Liver (tissue), 9 donors: ENCODE results near the gene GTF2E1. TPM values are rescaled to one million over a fixed set of nuclear protein-coding genes. Genes with fewer than 3 reads are reported as not detected.
A peak's percentile ranks its signal among the peaks of the same experiment; 100 is the strongest.
"Not testable (repeated sequence)": the region's sequence is repeated elsewhere in the genome, so short reads cannot be mapped to it uniquely, and the experiment has no call there.

ENCODE experiments used
- DNase-seq: peaks from one replicate; pipeline ENCODE4 v3.0.0-alpha.2; 2017; ENCODE audit warnings: low spot score
- H3K27ac ChIP-seq, 2 donors: one replicate each; pipeline ENCODE4 v1.7.0; 2013; ENCODE audit warnings: inconsistent platforms in 2 of 2, low read length in 2 of 2, control low read depth in 1 of 2, low read depth in 1 of 2, mild to moderate bottlenecking in 1 of 2
- H3K27me3 ChIP-seq, 4 donors: one replicate each; pipeline versions ENCODE4 v1.6.1 to v1.7.0; 2013; ENCODE audit warnings: low read length in 3 of 4, inconsistent platforms in 1 of 4, mild to moderate bottlenecking in 1 of 4, moderate library complexity in 1 of 4; ENCODE audit not compliant: control insufficient read depth in 4 of 4, insufficient read depth in 4 of 4
- H3K36me3 ChIP-seq, 4 donors: one replicate each; pipeline versions ENCODE4 v1.6.1 to v1.7.0; 2013; ENCODE audit warnings: low read length in 3 of 4, mild to moderate bottlenecking in 3 of 4, low read depth in 1 of 4, moderate library complexity in 1 of 4; ENCODE audit not compliant: control insufficient read depth in 4 of 4, insufficient read depth in 3 of 4
- H3K4me1 ChIP-seq, 4 donors: one replicate each; pipeline versions ENCODE4 v1.6.1 to v1.7.0; 2013; ENCODE audit warnings: low read length in 3 of 4, mild to moderate bottlenecking in 3 of 4, moderate library complexity in 1 of 4; ENCODE audit not compliant: control insufficient read depth in 4 of 4, insufficient read depth in 4 of 4
- H3K4me3 ChIP-seq, 3 donors: one replicate each; pipeline versions ENCODE4 v1.6.1 to v1.7.0; 2013; ENCODE audit warnings: low read length in 3 of 3, control low read depth in 1 of 3, low read depth in 1 of 3, mild to moderate bottlenecking in 1 of 3
- H3K9ac ChIP-seq, 2 donors: one replicate each; pipeline ENCODE4 v1.7.0; 2013; ENCODE audit warnings: low read length in 2 of 2, mild to moderate bottlenecking in 2 of 2, moderate library complexity in 2 of 2, control low read depth in 1 of 2, low read depth in 1 of 2
- H3K9me3 ChIP-seq, 4 donors: one replicate each; pipeline versions ENCODE4 v1.6.1 to v1.7.0; 2013; ENCODE audit warnings: low read length in 3 of 4; ENCODE audit not compliant: control insufficient read depth in 4 of 4
- EGR1 ChIP-seq, 2 donors: IDR thresholded peaks; 2 replicates each; pipeline ENCODE4 v1.6.1; 2016 to 2018; ENCODE audit warnings: antibody characterized with exemption in 2 of 2, low read depth in 2 of 2
- FOXA1 ChIP-seq: IDR thresholded peaks from 2 replicates; pipeline ENCODE4 v1.6.1; 2016; ENCODE audit warnings: antibody characterized with exemption
- FOXA2 ChIP-seq: IDR thresholded peaks from 2 replicates; pipeline ENCODE4 v1.6.1; 2016; ENCODE audit warnings: antibody characterized with exemption
- GABPA ChIP-seq, 2 donors: IDR thresholded peaks in 1 of 2; conservative IDR thresholded peaks in 1 of 2; 2 replicates each; pipeline ENCODE4 v1.6.1; 2016; ENCODE audit warnings: antibody characterized with exemption in 2 of 2, mild to moderate bottlenecking in 1 of 2, moderate library complexity in 1 of 2
- HNF4G ChIP-seq: IDR thresholded peaks from 2 replicates; pipeline ENCODE4 v1.6.1; 2016; ENCODE audit warnings: antibody characterized with exemption
- JUND ChIP-seq, 2 donors: IDR thresholded peaks; 2 replicates each; pipeline ENCODE4 v1.6.1; 2016; ENCODE audit warnings: antibody characterized with exemption in 2 of 2
- NR2F2 ChIP-seq: IDR thresholded peaks from 2 replicates; pipeline ENCODE4 v1.6.1; 2016; ENCODE audit warnings: antibody characterized with exemption
- RXRA ChIP-seq, 2 donors: IDR thresholded peaks; 2 replicates each; pipeline ENCODE4 v1.6.1; 2017 to 2018; ENCODE audit warnings: antibody characterized with exemption in 2 of 2, mild to moderate bottlenecking in 1 of 2
- SP1 ChIP-seq: IDR thresholded peaks from 2 replicates; pipeline ENCODE4 v1.6.1; 2018; ENCODE audit warnings: antibody characterized with exemption, mild to moderate bottlenecking
- TAF1 ChIP-seq: conservative IDR thresholded peaks from 2 replicates; pipeline ENCODE4 v1.6.1; 2016; ENCODE audit warnings: antibody characterized with exemption, mild to moderate bottlenecking
- YY1 ChIP-seq: IDR thresholded peaks from 2 replicates; pipeline ENCODE4 v1.6.1; 2016; ENCODE audit warnings: antibody characterized with exemption, mild to moderate bottlenecking
- WGBS: extraction: QIAGEN DNeasy Blood & Tissue Kit; methylation state at CpG from one replicate; pipeline ENCODE4 v1.1.7; 2013; 5-methylcytosine and 5-hydroxymethylcytosine counted together
- polyA plus RNA-seq, 2 donors: library from polyadenylated mRNA; stranded (reverse) in 1 of 2; unstranded in 1 of 2; fragments of 200-250 nt in 1 of 2; fragments of >200 nt in 1 of 2; fragmentation: Nextera tagmentation in 1 of 2; extraction: Ambion mirVana in 1 of 2; gene quantifications; one replicate each; pipeline versions ENCODE4 v1.2.1 to v1.2.3, GENCODE V29; 2013 to 2015
- total RNA-seq, 2 donors: library from RNA; depleted of rRNA; stranded (reverse); fragments of >200 nt; gene quantifications; one replicate each; pipeline ENCODE4 v1.2.3, GENCODE V29; 2014
- TF ChIP-seq, protein P1 (sequence below): IDR thresholded peaks from 2 replicates; pipeline ENCODE4 v1.6.1; 2016; ENCODE audit warnings: antibody characterized with exemption
- TF ChIP-seq, protein P2 (sequence below): fragments of 150-350 bp; IDR thresholded peaks from 2 replicates; pipeline ENCODE4 v1.5.1; 2017; ENCODE audit warnings: improper control_type of control experiment, low read depth, low read length; ENCODE audit not compliant: missing input control
- TF ChIP-seq, protein P3 (sequence below): IDR thresholded peaks from 2 replicates; pipeline ENCODE4 v1.6.1; 2016; ENCODE audit warnings: antibody characterized with exemption
- TF ChIP-seq, protein P4 (sequence below): IDR thresholded peaks from 2 replicates; pipeline ENCODE4 v1.6.1; 2016; ENCODE audit warnings: antibody characterized with exemption
- donor health status: healthy.
- donor health status: healthy.
- donor health status: healthy.
- donor health status: healthy.
- donor health status: healthy.

The GTF2E1 gene
- total and polyA plus RNA-seq, 4 donors, result 2.3 to 9.5 (median 3.9) TPM

DNA sequence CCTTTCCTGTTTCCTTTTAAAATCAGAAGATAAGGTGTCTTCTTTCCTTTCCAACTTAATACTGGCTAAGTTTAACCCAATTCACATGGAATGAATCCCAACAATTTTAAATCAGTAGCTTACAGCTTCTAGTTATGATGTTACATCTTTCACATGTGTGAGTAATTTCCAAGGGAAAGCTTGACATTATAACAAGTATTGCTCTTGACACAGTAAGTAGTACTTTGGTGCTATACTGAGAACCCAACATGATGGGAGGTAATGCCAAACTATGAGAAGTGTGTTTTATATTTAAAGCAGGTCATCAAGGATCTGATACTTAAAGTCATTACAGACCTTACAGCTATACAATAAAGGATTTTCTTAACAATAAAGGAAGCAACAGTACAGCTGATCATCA is 29.3 kb upstream of the GTF2E1 start:
- DNase-seq, result no peak
- TF ChIP-seq, protein P1, sequence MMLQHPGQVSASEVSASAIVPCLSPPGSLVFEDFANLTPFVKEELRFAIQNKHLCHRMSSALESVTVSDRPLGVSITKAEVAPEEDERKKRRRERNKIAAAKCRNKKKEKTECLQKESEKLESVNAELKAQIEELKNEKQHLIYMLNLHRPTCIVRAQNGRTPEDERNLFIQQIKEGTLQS, result no peak
- no peak overlapping the region for H3K27ac ChIP-seq
- no peak overlapping the region for H3K4me3 ChIP-seq
- no peaks in the 10 kb centered on the region for H3K4me1 ChIP-seq
- H3K36me3 ChIP-seq, result peaks cover 0 to 5% (median 0%) of the 10 kb centered on the region in 4 donors
- no peaks in the 10 kb centered on the region for H3K9me3 ChIP-seq
- no peaks in the 10 kb centered on the region for H3K27me3 ChIP-seq
- no peak overlapping the region for H3K9ac ChIP-seq

DNA sequence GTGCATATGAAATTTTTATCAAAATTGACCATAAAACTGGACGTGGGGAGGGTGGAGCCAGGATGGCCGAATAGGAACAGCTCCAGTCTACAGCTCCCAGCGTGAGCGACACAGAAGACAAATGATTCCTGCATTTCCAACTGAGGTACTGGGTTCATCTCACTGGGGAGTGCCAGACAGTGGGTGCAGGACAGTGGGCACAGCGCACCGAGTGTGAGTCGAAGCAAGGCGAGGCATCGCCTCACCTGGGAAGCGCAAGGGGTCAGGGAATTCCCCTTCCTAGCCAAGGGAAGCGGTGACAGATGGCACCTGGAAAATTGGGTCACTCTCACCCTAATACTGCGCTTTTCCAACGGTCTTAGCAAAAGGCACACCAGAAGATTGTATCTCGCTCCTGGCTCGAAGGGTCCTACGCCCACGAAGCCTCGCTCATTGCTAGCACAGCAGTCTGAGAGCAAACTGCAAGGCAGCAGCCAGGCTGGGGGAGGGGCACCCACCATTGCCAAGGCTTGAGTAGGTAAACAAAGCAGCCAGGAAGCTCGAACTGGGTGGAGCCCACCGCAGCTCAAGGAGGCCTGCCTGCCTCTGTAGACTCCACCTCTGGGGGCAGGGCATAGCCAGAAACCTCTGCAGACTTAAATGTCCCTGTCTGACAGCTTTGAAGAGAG is 23.2 kb upstream of the GTF2E1 start:
- 61% methylated on average over 20 of the region's 20 CpGs for WGBS
- H3K4me1 ChIP-seq, H3K27ac ChIP-seq, H3K36me3 ChIP-seq, H3K9ac ChIP-seq, H3K9me3 ChIP-seq, DNase-seq, H3K27me3 ChIP-seq: not testable (repeated sequence)
- H3K4me3 ChIP-seq, result peak overlapping the region in 1 of 3 donors; percentile 16

DNA sequence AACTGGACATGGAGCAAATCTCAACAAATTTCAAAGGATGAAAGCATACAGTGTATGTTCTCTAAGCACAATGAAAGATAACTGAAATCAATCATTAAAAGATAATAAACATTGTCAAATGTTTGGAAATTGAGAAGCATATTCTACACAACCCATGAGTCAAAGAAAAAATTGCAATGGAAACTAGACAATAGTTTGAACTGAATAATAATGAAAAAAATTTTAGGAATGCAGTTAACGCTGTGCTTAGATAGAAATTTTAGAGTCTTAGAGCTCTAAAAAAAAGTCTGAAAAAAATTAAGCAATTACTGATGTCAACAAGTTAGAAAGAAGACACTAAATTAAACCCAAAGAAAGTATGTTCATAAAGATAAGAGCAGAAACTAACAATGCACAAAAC is 15.8 kb upstream of the GTF2E1 start:
- WGBS, result 94% methylated on average over 1 of the region's 1 CpG
- TF ChIP-seq, protein P2, sequence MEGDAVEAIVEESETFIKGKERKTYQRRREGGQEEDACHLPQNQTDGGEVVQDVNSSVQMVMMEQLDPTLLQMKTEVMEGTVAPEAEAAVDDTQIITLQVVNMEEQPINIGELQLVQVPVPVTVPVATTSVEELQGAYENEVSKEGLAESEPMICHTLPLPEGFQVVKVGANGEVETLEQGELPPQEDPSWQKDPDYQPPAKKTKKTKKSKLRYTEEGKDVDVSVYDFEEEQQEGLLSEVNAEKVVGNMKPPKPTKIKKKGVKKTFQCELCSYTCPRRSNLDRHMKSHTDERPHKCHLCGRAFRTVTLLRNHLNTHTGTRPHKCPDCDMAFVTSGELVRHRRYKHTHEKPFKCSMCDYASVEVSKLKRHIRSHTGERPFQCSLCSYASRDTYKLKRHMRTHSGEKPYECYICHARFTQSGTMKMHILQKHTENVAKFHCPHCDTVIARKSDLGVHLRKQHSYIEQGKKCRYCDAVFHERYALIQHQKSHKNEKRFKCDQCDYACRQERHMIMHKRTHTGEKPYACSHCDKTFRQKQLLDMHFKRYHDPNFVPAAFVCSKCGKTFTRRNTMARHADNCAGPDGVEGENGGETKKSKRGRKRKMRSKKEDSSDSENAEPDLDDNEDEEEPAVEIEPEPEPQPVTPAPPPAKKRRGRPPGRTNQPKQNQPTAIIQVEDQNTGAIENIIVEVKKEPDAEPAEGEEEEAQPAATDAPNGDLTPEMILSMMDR, result no peak
- TF ChIP-seq HNF4G (no peak), JUND (IDR thresholded peaks at IDR 0.05) (no peak), FOXA1 (no peak), EGR1 (IDR thresholded peaks at IDR 0.05; ENCODE audit: low read depth in 2 of 2) (no peak), YY1 (no peak), RXRA (IDR thresholded peaks at IDR 0.05) (no peak), FOXA2 (no peak), SP1 (no peak), GABPA (IDR thresholded peaks at IDR 0.05 in 1 of 2, conservative IDR thresholded peaks at IDR 0.05 in 1 of 2) (no peak), TAF1 (no peak), NR2F2 (no peak)
- TF ChIP-seq, protein P1, result no peak
- TF ChIP-seq, protein P3, sequence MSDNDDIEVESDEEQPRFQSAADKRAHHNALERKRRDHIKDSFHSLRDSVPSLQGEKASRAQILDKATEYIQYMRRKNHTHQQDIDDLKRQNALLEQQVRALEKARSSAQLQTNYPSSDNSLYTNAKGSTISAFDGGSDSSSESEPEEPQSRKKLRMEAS, result no peak
- TF ChIP-seq, protein P4, sequence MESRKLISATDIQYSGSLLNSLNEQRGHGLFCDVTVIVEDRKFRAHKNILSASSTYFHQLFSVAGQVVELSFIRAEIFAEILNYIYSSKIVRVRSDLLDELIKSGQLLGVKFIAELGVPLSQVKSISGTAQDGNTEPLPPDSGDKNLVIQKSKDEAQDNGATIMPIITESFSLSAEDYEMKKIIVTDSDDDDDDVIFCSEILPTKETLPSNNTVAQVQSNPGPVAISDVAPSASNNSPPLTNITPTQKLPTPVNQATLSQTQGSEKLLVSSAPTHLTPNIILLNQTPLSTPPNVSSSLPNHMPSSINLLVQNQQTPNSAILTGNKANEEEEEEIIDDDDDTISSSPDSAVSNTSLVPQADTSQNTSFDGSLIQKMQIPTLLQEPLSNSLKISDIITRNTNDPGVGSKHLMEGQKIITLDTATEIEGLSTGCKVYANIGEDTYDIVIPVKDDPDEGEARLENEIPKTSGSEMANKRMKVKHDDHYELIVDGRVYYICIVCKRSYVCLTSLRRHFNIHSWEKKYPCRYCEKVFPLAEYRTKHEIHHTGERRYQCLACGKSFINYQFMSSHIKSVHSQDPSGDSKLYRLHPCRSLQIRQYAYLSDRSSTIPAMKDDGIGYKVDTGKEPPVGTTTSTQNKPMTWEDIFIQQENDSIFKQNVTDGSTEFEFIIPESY, result no peak
- Histone ChIP-seq H3K27me3 (no peaks in the 10 kb centered on the region), H3K4me1 (no peaks in the 10 kb centered on the region), H3K9ac (no peak overlapping the region), H3K9me3 (no peaks in the 10 kb centered on the region), H3K4me3 (no peak overlapping the region), H3K36me3 (peaks cover 0 to 6% (median 4%) of the 10 kb centered on the region in 4 donors), H3K27ac (no peak overlapping the region)
- no peak for DNase-seq
